K562 (cell line): ENCODE measurements around the gene ARHGAP26. TPM values are rescaled to one million over a fixed set of nuclear protein-coding genes. Genes with fewer than 3 reads are reported as not detected.

Experiments used
- ARHGAP35 ChIP-seq: fragments of 450-650 bp; IDR thresholded peaks from 2 replicates; pipeline ENCODE4 v1.6.1; 2018; ENCODE audit not compliant: partially characterized antibody
- NR2C2 ChIP-seq, 2 experiments: fragments of 200-800 bp in 1 of 2; sonication (Bioruptor generic) in 1 of 2; sonication (generic) in 1 of 2; formaldehyde crosslinking in 1 of 2; IDR thresholded peaks; 2 replicates each; pipeline versions ENCODE4 v1.6.1 to v1.8.0; 2016 to 2022; ENCODE audit warnings: mild to moderate bottlenecking in 1 of 2, missing compliant biosample characterization in 1 of 2, missing genetic modification characterization in 1 of 2, missing genetic modification reagents in 1 of 2
- NRF1 ChIP-seq, 2 experiments: fragments of 450-650 bp; IDR thresholded peaks in 1 of 2; conservative IDR thresholded peaks in 1 of 2; 2 replicates each; pipeline ENCODE4 v1.6.1; 2014; ENCODE audit warnings: mild to moderate bottlenecking in 2 of 2
- RREB1 ChIP-seq: fragments of 250-450 bp; sonication (Bioruptor Pico); IDR thresholded peaks from 2 replicates; pipeline ENCODE4 v1.4.0; 2020
- SIX5 ChIP-seq, 2 experiments: IDR thresholded peaks; 2 replicates each; pipeline ENCODE4 v1.6.1; 2011; ENCODE audit warnings: low read length in 2 of 2, borderline replicate concordance in 1 of 2, low read depth in 1 of 2, mild to moderate bottlenecking in 1 of 2, moderate library complexity in 1 of 2; ENCODE audit not compliant: insufficient read depth in 1 of 2
- SOX6 ChIP-seq: fragments of 450-650 bp; IDR thresholded peaks from 2 replicates; pipeline ENCODE4 v1.6.1; 2014; ENCODE audit warnings: mild to moderate bottlenecking
- TARDBP ChIP-seq: fragments of 450-650 bp; IDR thresholded peaks from 2 replicates; pipeline ENCODE4 v1.6.1; 2016
- TCF7L2 ChIP-seq: fragments of 150-350 bp; IDR thresholded peaks from 2 replicates; pipeline ENCODE4 v1.6.1; 2016; ENCODE audit warnings: low read depth, mild to moderate bottlenecking, low read length, moderate library complexity
- ZNF277 ChIP-seq: fragments of 250-450 bp; sonication (Bioruptor Pico); IDR thresholded peaks from 2 replicates; pipeline ENCODE4 v1.8.0; 2022; ENCODE audit warnings: inconsistent platforms, mild to moderate bottlenecking, moderate library complexity, borderline replicate concordance
- ZNF583 ChIP-seq: fragments of 250-450 bp; sonication (Bioruptor Pico); IDR thresholded peaks from 2 replicates; pipeline ENCODE4 v1.4.0; 2020
- polyA plus RNA-seq, 8 experiments: library from polyadenylated mRNA; depleted of rRNA in 4 of 8; stranded (reverse) in 5 of 8; unstranded in 3 of 8; fragments of >200 nt; fragmentation: Nextera tagmentation in 2 of 8; fragmentation: Illumina TruSeq in 1 of 8; extraction: Ambion mirVana in 2 of 8; extraction: Trizol in 1 of 8; gene quantifications; 2 replicates each; pipeline versions ENCODE4 v1.2.1 to v1.2.3, GENCODE V29; 2011 to 2014; ENCODE audit warnings: inconsistent platforms in 1 of 8, missing spikeins in 1 of 8
- total RNA-seq, 7 experiments: library from RNA; depleted of rRNA in 6 of 7; stranded (reverse); fragments of >200 nt in 6 of 7; fragmentation: Illumina TruSeq in 2 of 7; extraction: Trizol in 2 of 7; gene quantifications; 2 replicates each; pipeline versions ENCODE4 v1.2.1 to v1.2.3, GENCODE V29; 2011 to 2021; ENCODE audit warnings: low replicate concordance in 1 of 7
- TF ChIP-seq, protein P1 (sequence below): sonication (generic); formaldehyde crosslinking; IDR thresholded peaks from 2 replicates; pipeline ENCODE4 v1.5.0; 2020; ENCODE audit warnings: missing genetic modification reagents

The ARHGAP26 gene
- total and polyA plus RNA-seq, 9 of the 15 experiments (the other 6 are each of a cell fraction or from before 2014, with no cell fraction given): 0.13 to 1.1 (median 0.55) TPM

GRCh38 chr5:142779163-142779840 lies 9.1 kb downstream of the ARHGAP26 start (continued):
- TF ChIP-seq NR2C2 (CRISPR knock-in tag; IDR thresholded peaks at IDR 0.05) (no peak), NR2C2 (tag; IDR thresholded peaks at IDR 0.05) (no peak), TARDBP (no peak), ZNF583 (CRISPR knock-in tag) (no peak), SIX5 (IDR thresholded peaks at IDR 0.05; ENCODE audit: borderline replicate concordance in 1 of 2, insufficient read depth in 1 of 2, low read depth in 1 of 2, low read length in 2 of 2) (no peak), RREB1 (CRISPR knock-in tag) (no peak), SOX6 (no peak), ZNF277 (CRISPR knock-in tag) (no peak), ARHGAP35 (no peak), NRF1 (conservative IDR thresholded peaks at IDR 0.05 in 1 of 2, IDR thresholded peaks at IDR 0.05 in 1 of 2) (no peak), TCF7L2 (no peak)
- TF ChIP-seq, protein P1, sequence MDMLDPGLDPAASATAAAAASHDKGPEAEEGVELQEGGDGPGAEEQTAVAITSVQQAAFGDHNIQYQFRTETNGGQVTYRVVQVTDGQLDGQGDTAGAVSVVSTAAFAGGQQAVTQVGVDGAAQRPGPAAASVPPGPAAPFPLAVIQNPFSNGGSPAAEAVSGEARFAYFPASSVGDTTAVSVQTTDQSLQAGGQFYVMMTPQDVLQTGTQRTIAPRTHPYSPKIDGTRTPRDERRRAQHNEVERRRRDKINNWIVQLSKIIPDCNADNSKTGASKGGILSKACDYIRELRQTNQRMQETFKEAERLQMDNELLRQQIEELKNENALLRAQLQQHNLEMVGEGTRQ (CRISPR knock-in tag): no peak
- TF ChIP-seq, all 486 proteins: peak for 0
